ENCODE measurements around the gene TMEM11. TPM values are rescaled to one million over a fixed set of nuclear protein-coding genes. Genes with fewer than 3 reads are reported as not detected.

The TMEM11 gene
- total RNA-seq, 2 donors from 2014 or later: 26.3 to 28.0 TPM

DNA sequence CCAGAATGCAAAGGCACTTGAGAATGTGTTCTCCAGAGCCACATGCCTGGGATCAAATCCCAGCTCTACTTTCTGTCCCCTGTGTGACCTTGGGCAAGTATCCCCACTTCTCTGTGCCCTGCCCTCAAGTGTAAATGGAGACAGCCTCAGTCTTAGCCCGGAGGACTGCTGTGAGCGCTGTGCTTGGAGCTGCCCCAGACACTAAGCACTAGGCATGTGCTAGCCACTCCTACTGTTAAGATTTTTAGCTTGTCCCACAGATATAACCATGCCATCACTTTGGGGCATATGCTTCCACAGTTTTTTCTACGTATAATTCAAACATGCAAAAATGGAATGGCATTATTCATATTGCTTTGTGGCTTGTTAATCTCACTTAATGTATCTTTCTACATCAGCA lies 29.4 kb downstream of the TMEM11 start:
- peaks cover 51% of the 10 kb centered on the region for H3K36me3 ChIP-seq (ENCODE audit: control insufficient read depth, insufficient read depth, low read length)
- H3K27ac Mint-ChIP-seq: no peak overlapping the region
- H3K9me3 Mint-ChIP-seq: no peaks in the 10 kb centered on the region
- no peaks in the 10 kb centered on the region for H3K4me1 ChIP-seq (ENCODE audit: control insufficient read depth, insufficient read depth, low read length)
- H3K27me3 Mint-ChIP-seq (ENCODE audit: insufficient read depth): no peaks in the 10 kb centered on the region
- H3K27me3 ChIP-seq (ENCODE audit: control insufficient read depth, insufficient read depth, low read length, poor library complexity, severe bottlenecking): no peaks in the 10 kb centered on the region
- H3K4me1 Mint-ChIP-seq: no peaks in the 10 kb centered on the region
- no peak overlapping the region for H3K4me3 Mint-ChIP-seq
- H3K27ac ChIP-seq (ENCODE audit: low read depth, low read length): no peak overlapping the region
- TF ChIP-seq, protein P1, sequence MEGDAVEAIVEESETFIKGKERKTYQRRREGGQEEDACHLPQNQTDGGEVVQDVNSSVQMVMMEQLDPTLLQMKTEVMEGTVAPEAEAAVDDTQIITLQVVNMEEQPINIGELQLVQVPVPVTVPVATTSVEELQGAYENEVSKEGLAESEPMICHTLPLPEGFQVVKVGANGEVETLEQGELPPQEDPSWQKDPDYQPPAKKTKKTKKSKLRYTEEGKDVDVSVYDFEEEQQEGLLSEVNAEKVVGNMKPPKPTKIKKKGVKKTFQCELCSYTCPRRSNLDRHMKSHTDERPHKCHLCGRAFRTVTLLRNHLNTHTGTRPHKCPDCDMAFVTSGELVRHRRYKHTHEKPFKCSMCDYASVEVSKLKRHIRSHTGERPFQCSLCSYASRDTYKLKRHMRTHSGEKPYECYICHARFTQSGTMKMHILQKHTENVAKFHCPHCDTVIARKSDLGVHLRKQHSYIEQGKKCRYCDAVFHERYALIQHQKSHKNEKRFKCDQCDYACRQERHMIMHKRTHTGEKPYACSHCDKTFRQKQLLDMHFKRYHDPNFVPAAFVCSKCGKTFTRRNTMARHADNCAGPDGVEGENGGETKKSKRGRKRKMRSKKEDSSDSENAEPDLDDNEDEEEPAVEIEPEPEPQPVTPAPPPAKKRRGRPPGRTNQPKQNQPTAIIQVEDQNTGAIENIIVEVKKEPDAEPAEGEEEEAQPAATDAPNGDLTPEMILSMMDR (conservative IDR thresholded peaks at IDR 0.05): no peak
- no peak for DNase-seq
- no peak overlapping the region for H3K9ac ChIP-seq (ENCODE audit: extremely low read depth, low read length, poor library complexity, severe bottlenecking)
- peaks cover 46% of the 10 kb centered on the region for H3K36me3 Mint-ChIP-seq (ENCODE audit: low read depth)
- no peak overlapping the region for H3K4me3 ChIP-seq (ENCODE audit: low read length)
- 90 to 97% methylated on average over 2 to 3 of the region's 3 CpGs for WGBS, 2 experiments (ENCODE audit: insufficient coverage in 1 of 2, insufficient read length in 1 of 2)
- no peaks in the 10 kb centered on the region for H3K9me3 ChIP-seq (ENCODE audit: control insufficient read depth, low read length)

DNA sequence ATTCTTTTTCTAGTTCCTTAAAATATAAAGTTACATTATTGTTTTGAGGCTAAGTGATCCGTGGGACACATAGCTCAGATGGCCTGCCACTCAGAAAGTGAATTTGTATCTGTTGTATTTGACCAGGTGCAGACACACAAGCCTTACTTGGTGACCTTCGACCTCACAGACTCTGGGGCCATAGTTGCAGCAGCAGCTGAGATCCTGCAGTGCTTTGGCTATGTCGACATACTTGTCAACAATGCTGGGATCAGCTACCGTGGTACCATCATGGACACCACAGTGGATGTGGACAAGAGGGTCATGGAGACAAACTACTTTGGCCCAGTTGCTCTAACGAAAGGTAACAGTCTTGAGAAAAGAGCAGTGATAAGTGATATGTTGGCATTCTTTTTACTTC lies 30.5 kb downstream of the TMEM11 start:
- Mint-ChIP-seq H3K36me3 (ENCODE audit: low read depth) (peaks cover 38% of the 10 kb centered on the region), H3K4me1 (no peaks in the 10 kb centered on the region), H3K4me3 (no peak overlapping the region), H3K9me3 (no peaks in the 10 kb centered on the region), H3K27me3 (ENCODE audit: insufficient read depth) (no peaks in the 10 kb centered on the region), H3K27ac (no peak overlapping the region)
- no peaks in the 10 kb centered on the region for H3K9me3 ChIP-seq (ENCODE audit: control insufficient read depth, low read length)
- 92 to 95% methylated on average over 5 of the region's 5 CpGs for WGBS, 2 experiments (ENCODE audit: insufficient coverage in 1 of 2, insufficient read length in 1 of 2)
- H3K27ac ChIP-seq (ENCODE audit: low read depth, low read length): no peak overlapping the region
- H3K9ac ChIP-seq (ENCODE audit: extremely low read depth, low read length, poor library complexity, severe bottlenecking): no peak overlapping the region
- peaks cover 40% of the 10 kb centered on the region for H3K36me3 ChIP-seq (ENCODE audit: control insufficient read depth, insufficient read depth, low read length)
- no peak overlapping the region for H3K4me3 ChIP-seq (ENCODE audit: low read length)
- TF ChIP-seq, protein P1 (conservative IDR thresholded peaks at IDR 0.05): no peak
- no peaks in the 10 kb centered on the region for H3K4me1 ChIP-seq (ENCODE audit: control insufficient read depth, insufficient read depth, low read length)
- no peak for DNase-seq
- no peaks in the 10 kb centered on the region for H3K27me3 ChIP-seq (ENCODE audit: control insufficient read depth, insufficient read depth, low read length, poor library complexity, severe bottlenecking)

DNA sequence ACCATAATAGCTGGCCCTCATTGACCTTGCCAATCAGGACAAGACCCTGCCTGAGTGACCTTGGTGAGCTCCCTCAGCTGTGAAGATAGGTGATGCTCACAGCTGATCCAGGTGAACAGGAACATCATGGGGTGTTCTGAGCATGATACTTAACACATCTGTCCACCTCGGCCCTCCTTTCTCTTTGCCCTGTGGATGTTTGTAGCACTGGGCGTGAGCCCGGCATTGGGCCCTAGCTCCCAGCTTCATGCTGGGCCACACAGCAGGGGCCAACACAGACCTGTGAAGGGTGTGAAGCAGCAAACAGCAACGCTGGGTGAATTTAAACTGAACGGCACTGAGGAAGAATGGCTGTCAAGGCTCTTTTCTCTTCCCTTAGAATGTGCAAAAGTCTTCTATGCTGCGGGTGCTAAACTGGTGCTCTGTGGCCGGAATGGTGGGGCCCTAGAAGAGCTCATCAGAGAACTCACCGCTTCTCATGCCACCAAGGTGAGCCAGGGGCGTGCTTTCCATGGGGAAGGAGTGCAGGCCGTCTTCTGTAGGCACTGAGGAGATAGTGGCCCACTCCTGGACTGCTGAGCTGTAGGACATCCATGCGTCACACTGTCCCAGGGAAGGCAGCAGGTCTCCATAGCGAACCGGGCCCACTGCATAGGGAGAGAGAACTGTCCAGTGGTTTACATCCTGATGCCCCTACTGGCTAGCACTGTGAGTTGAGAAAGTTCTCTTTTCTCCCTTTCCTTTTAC lies 35.9 kb downstream of the TMEM11 start:
- Histone ChIP-seq H3K36me3 (ENCODE audit: control insufficient read depth, insufficient read depth, low read length) (peaks cover 13% of the 10 kb centered on the region), H3K9ac (ENCODE audit: extremely low read depth, low read length, poor library complexity, severe bottlenecking) (no peak overlapping the region), H3K9me3 (ENCODE audit: control insufficient read depth, low read length) (no peaks in the 10 kb centered on the region), H3K27ac (ENCODE audit: low read depth, low read length) (no peak overlapping the region), H3K4me1 (ENCODE audit: control insufficient read depth, insufficient read depth, low read length) (no peaks in the 10 kb centered on the region), H3K4me3 (ENCODE audit: low read length) (no peak overlapping the region), H3K27me3 (ENCODE audit: control insufficient read depth, insufficient read depth, low read length, poor library complexity, severe bottlenecking) (no peaks in the 10 kb centered on the region)
- Mint-ChIP-seq H3K27ac (no peak overlapping the region), H3K4me3 (no peak overlapping the region), H3K27me3 (ENCODE audit: insufficient read depth) (no peaks in the 10 kb centered on the region), H3K36me3 (ENCODE audit: low read depth) (peaks cover 38% of the 10 kb centered on the region), H3K4me1 (peaks cover 12% of the 10 kb centered on the region), H3K9me3 (no peaks in the 10 kb centered on the region)
- 92 to 94% methylated on average over 13 of the region's 13 CpGs for WGBS, 2 experiments (ENCODE audit: insufficient coverage in 1 of 2, insufficient read length in 1 of 2)
- TF ChIP-seq, protein P1 (conservative IDR thresholded peaks at IDR 0.05): no peak
- DNase-seq: peak; percentile 53
